IPS-NIHi7 (cell line): Measurements from ENCODE around the gene ARHGDIB.
A peak's percentile ranks its signal among the peaks of the same experiment; 100 is the strongest.

Source experiments
- DNase-seq: peaks from one replicate; pipeline ENCODE4 v3.0.0; 2012; ENCODE audit warnings: mixed read lengths; ENCODE audit errors: extremely low spot score

Gene ARHGDIB

GRCh38 chr12:14982991-14983390 is 21.6 kb upstream of the ARHGDIB start:
- DNase-seq, result no peak

GRCh38 chr12:14982562-14982961 is 21.2 kb upstream of the ARHGDIB start:
- DNase-seq, result no peak

DNA sequence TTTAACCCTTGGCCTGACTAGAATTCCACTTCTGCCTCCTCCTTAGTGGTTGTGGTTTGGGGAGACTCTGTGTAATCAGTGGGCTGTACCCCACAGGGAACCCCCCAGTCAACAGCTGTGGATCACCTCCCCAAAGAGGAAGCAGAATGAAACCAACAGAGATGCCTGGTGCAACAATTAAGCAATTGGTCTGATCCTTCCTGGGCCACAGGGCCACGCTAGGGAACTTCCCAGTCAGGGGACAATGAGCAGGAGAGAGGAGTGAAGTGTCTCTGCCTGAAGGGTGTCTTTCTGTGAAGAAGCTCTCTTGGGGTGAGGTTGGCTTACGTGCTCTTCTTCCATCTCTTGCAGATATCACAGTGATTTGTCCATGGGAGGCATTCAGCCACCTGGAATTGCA is 19.6 kb upstream of the ARHGDIB start:
- no peak for DNase-seq

DNA sequence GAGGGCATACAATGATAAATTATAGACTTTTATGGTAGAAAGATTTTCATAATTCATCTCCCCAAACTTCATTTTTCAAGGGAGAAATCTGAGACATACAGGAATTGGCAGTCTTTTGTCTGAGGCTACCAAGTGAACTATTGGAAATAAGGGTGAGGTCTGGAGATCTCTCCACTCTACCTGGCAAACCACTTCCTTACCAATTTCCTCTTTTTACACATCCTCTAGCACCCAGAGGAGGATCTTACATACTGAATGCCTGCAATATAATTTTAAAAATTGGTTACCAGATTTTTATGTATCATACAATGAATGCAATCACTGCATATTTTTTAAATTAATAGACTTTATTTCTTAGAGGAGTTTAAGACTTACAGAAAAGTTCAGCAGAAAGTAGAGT is 18.1 kb upstream of the ARHGDIB start:
- no peak for DNase-seq

DNA sequence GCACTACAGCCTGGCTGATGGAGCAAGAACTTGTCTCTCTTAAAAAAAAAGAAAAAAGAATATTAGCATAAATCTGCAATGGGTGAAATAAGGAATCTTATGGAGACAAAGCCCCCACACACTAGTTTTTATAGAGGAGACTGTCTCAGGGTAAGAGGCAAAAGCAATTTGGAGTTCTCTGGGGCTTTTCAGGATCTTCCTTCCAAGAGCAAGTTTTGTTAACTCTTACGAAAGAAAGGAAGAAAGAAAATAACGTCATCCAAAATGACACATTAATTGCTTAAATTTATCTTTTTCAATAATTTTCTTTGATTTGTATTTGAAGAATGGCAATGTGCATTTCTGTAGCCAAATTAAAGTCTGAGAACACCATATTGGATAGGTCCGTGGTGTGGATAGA is 15.3 kb upstream of the ARHGDIB start:
- no peak for DNase-seq

DNA sequence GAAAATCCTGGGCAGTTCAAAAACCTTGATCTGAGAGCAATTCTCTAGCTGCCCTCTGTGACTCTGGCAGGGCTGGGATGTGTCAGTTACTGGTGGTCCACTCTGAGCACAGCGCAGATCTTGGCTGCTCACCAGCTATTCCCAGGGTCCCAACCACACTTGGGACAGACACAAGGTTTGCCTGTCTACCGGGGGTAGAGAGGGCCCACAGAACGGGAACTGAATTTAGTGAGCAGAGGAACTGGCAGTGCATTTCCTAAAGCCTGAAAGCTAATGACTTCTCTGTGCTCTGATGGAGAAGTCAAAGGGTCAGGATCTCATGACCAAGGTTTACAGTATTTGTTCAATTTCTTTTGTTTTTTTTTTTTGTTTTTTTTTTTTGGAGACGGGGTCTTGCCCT is 14.1 kb upstream of the ARHGDIB start:
- DNase-seq, result no peak

DNA sequence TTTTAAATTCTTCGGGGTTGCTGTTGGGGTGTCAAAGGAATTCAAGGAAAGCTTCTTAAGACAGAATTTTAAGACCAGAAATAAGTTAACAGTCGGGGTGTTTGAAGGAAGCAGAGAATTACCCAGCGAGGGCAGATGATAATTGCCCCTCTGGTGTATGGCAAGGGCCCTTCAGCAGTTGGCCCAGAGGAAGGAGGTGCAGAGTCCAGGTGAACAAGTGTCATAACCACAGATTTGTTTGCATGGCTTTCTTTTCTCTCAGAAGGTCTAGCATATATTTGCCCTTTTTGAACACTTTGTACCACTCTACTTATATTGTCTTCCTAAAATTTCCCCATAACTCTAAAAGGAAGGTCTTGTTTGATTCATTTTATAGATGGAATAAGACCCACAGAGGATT is 13.2 kb upstream of the ARHGDIB start:
- DNase-seq, result no peak

DNA sequence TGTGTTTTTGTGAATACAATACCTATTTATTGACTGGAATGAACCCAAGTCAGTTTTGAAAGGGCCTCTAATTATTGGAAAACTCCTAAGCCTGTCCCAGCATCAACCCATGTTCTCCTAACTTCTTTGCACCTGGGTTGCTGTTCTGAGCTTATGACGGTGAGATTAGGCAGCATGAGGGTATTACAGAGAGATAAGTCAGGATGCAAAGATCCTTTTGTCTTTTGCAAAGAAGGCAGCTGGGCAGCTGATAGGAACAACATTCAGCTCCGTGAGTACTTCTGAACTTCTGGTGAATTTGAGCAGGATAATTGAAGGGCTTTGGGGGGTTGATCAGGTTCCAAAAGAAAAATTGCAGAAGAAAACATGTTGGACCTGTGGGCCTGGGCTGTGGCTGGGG is 11.4 kb upstream of the ARHGDIB start, which contains the start of gene PDE6H:
PDE6H (plus strand) TSS at position 227 of the 400 bp plus-strand sequence. CDS start 4,971 bp downstream, outside the sequence.
- DNase-seq, result no peak

DNA sequence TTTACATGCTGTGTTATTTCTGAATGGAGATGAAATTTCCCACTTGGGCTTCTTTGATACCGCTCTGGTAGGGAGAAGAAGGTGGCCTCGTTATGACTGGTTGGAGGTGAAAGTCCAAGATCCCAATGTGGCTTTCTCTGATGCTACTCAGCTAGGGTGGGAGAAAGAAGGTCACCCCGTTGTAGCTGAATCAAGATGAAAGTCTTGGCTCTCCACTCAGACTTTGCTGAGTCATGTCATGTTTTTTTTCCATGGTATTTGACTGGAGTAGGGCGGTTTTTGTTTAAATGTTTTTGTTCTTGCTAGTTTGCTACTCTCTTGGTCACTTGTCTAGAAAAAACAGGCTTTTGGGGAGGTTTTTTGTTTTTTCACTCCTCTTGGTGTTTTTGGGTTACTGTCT is 9.1 kb upstream of the ARHGDIB start:
- no peak for DNase-seq

DNA sequence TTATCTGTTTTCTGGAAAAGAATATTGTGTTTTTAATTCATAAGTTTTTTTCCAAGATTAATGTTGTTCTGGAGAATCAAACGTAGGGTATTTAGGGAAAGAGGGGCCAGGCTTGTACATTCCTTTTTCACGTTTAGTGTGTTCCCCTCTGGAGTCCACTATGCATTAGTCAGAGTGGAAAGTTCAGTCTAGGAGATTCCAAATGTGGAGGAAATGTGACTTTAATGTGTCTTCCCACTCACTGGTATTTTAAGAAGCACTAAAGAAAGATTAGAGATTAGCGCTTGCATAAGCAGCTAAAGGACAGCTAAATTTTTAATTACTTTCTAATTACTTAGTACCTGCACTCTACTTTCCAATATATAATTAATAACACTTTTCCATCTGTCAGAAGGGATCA is 7.1 kb upstream of the ARHGDIB start:
- no peak for DNase-seq

DNA sequence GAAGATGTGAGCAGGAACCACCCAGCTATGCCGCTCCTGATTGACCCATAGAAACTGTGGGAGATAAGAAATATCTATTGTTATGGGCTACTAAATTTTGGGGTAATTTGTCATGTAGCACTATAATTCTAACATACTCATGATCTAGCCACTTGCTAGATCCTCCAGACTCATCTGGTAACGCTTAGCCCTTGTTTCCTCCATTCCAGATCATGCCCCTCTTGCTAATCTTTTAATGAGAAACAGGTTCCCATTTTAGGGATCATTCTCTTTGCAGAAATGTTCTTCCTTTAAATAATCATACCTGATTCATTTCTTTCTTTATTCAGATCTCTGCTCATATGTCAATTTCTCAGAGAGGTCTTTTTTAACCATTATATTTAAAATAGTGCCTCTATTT is 3.8 kb upstream of the ARHGDIB start:
- no peak for DNase-seq

GRCh38 chr12:14964406-14964805 is 3.0 kb upstream of the ARHGDIB start:
- no peak for DNase-seq

DNA sequence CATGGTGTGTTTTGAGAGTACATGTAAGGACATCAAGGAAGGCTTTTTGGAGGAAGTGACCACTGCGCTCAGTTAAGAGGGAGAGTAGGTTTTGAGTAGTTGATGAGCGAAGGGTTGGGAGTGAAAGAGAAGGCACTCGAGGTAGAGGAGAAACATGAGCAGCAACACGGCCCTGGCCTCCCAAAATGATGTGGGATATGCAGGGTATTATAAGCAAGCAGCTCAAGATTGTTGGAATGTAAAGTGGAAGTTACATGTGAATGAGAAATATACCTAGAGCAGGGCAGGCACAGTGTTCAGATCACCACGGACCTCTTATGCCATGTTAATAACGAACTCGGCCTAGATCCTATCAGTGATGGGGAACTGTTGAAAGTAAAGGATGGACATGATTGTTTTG is 2.1 kb upstream of the ARHGDIB start:
- DNase-seq, result no peak

GRCh38 chr12:14962797-14963196 is 1.4 kb upstream of the ARHGDIB start:
- DNase-seq, result no peak

DNA sequence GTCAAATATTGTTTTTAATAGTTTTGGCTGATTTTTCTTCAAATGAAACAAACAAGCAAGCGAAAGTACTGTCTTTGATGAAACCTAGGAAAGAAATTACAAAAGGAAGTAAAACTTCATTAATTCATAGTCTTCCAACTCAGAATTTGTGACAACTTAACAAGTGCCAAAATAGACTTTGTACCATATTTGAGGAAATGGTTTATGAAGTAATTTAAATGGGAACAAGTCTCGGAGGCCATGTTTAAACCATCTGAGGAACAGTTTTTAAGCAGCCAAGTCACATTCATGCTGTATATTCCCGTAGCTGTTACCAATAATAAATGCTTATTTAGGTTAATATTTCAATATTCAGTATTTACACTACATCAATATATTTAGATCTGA is 745 bp upstream of the ARHGDIB start:
- DNase-seq, result no peak

- DNase-seq, result peak; percentile 18
These were observed 594 bp downstream of the ARHGDIB start for GRCh38 chr12:14960548-14961465.

DNA sequence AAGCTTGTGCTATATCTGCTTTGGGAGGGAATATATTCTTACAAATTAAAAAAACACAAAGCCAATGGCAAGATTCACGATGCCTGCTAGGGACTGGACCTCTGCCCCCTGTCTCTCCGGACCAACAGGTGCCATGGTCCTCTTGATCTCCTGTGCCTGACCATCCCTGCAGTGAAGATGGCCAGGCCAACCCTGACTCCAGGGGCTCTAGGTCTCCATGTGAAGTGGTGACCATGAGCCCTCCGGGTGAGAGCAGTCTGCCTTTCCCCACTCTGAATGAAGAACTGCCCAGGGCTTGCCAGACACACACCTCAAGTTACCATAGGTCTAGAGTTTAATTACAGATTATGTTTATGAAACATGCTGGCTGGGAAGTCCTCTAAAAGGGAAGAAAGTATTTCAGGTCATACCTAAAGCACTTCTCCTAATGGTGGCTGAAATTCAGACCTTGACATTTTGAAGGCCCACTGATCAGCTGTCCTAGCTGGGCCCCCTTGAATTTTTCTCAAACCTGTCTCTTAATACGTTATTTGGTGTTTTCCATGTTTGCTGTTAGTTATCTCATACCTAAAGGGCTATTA is 1.4 kb downstream of the ARHGDIB start:
- DNase-seq, result no peak

DNA sequence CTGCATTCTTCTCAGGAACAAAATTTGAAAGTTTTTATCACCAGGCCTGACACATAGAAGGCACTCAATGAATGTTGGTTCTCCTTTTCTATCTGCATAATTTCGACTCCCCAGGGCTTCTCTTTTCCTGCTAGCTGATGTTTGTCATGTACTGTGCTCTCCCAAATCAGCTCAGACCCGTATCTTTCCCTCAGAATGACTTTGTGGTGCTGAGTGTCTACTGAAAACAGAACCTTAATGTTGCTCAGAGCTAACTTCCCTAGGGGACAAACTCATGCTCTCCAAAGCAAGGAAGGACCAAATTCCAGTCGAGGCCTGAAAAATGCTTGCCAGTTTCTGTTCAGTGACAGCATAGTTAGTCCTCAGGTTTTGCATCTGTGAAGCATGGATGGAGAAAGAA is 1.9 kb downstream of the ARHGDIB start:
- DNase-seq, result no peak

GRCh38 chr12:14959126-14959440 is 2.3 kb downstream of the ARHGDIB start:
- DNase-seq, result no peak

- DNase-seq, result no peak
These were observed 2.9 kb downstream of the ARHGDIB start for GRCh38 chr12:14958361-14959125.

- DNase-seq, result no peak
These were observed 3.7 kb downstream of the ARHGDIB start for GRCh38 chr12:14957551-14958168.

DNA sequence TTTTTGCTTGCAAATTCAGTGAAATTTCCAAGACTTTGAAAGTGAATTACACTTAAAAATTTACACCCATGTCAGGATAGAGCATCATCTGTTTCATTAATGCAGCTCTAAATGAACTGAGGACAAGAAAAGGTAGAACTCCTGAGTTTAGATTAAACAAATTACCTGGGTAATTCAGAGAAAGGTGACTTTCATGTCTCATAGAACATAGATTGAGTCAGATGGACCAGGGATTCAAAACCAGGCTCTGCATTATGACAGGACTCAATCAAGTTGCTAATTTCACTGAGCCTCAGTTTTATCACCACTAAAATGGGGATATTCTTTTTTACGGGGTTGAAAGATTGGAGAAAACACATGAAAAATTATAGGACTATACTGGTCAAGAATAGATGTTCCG is 4.5 kb downstream of the ARHGDIB start:
- no peak for DNase-seq
